Retinal pigment epithelial cell (primary cell): ENCODE results near the gene ULBP1.
A peak's percentile ranks its signal among the peaks of the same experiment; 100 is the strongest.
"Not testable (repeated sequence)": the region's sequence is repeated elsewhere in the genome, so short reads cannot be mapped to it uniquely, and the experiment has no call there.

ENCODE experiments used
- DNase-seq: peaks from one replicate; pipeline ENCODE4 v3.0.0-alpha.2; 2010; ENCODE audit warnings: low read depth
- H3K4me3 ChIP-seq: 2 replicates; pipeline ENCODE4 v1.5.1; 2011; ENCODE audit warnings: mild to moderate bottlenecking, low read length, control low read depth, moderate library complexity
- TF ChIP-seq, protein P1 (sequence below): conservative IDR thresholded peaks from 2 replicates; pipeline ENCODE4 v1.5.1; 2011; ENCODE audit warnings: low read depth, low read length, control low read depth, inconsistent platforms

ULBP1 gene

DNA sequence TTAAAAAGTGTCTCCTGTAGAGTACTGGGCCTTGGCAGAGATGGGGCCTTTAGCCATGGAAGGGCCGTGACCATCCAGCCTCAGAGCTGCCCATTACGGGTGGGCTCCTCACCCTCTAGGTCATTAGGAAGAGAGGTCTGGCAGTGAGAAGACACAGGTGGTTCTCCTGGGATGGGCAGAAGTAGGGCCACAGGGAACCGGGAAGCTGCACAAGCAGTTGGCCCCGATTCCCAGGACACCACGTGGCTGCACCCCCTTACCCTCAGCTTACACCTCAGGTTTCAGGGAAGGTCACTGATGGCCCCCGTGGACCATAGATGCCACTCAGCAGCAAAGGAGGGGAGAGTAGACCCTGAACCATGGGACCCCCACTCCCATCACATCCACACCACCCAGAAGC, 42.4 kb upstream of the ULBP1 start:
- TF ChIP-seq, protein P1, sequence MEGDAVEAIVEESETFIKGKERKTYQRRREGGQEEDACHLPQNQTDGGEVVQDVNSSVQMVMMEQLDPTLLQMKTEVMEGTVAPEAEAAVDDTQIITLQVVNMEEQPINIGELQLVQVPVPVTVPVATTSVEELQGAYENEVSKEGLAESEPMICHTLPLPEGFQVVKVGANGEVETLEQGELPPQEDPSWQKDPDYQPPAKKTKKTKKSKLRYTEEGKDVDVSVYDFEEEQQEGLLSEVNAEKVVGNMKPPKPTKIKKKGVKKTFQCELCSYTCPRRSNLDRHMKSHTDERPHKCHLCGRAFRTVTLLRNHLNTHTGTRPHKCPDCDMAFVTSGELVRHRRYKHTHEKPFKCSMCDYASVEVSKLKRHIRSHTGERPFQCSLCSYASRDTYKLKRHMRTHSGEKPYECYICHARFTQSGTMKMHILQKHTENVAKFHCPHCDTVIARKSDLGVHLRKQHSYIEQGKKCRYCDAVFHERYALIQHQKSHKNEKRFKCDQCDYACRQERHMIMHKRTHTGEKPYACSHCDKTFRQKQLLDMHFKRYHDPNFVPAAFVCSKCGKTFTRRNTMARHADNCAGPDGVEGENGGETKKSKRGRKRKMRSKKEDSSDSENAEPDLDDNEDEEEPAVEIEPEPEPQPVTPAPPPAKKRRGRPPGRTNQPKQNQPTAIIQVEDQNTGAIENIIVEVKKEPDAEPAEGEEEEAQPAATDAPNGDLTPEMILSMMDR, result no peak
- H3K4me3 ChIP-seq, result no peak overlapping the region
- DNase-seq, result no peak

GRCh38 chr6:149922091-149922490, 41.7 kb upstream of the ULBP1 start:
- not testable (repeated sequence) for DNase-seq, H3K4me3 ChIP-seq

- peak within 1 kb of the TSS; percentile 66 for H3K4me3 ChIP-seq
- TF ChIP-seq, protein P1, result no peak
- peak; percentile 86 for DNase-seq
These were observed 41.0 kb upstream of the ULBP1 start, which contains the start of gene RAET1G for GRCh38 chr6:149922642-149923326. RAET1G (minus strand) TSS chr6:149923121; CDS start chr6:149923010, 111 bp downstream.

GRCh38 chr6:149923327-149923986, 40.3 kb upstream of the ULBP1 start:
- TF ChIP-seq, protein P1, result no peak
- H3K4me3 ChIP-seq, result peak overlapping the region; percentile 66
- no peak for DNase-seq

DNA sequence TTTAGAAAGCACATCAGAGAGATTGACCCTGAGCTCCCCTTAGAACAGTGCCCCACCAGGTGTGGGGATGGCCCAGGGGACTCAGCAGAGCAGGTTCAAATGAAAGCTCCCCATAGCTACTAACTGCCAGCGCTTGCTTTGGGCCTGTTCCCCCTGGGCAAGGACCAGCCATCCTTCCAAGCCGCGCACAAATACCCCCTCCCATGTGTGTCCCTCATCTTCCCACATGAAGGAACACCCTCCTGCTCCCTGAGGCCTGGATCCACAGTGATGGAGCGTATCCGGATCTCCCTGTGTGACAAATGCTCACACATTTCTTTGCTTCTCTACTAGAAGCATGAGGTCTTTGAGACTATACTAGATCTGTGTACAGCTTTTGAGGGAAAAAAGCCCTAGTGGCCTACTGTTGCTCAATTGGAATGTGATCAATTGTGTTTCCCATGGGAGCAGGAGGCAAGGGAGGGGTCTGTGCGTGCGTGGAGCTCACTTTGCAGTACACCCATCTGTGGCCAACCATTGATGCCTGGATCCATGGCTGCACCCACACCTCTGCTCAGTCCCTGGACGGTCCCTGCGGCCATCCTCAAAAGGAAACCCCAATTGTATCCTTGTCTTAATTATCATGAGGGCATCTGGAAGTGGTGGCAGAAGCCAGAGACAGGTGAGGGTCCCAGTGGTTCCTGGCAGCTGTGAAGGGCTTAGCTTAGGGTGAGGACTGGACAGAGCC, 39.4 kb upstream of the ULBP1 start:
- DNase-seq, result no peak
- H3K4me3 ChIP-seq, result no peak overlapping the region
- TF ChIP-seq, protein P1, result no peak

GRCh38 chr6:149924933-149925252, 38.9 kb upstream of the ULBP1 start:
- TF ChIP-seq, protein P1, result no peak
- no peak overlapping the region for H3K4me3 ChIP-seq
- no peak for DNase-seq

DNA sequence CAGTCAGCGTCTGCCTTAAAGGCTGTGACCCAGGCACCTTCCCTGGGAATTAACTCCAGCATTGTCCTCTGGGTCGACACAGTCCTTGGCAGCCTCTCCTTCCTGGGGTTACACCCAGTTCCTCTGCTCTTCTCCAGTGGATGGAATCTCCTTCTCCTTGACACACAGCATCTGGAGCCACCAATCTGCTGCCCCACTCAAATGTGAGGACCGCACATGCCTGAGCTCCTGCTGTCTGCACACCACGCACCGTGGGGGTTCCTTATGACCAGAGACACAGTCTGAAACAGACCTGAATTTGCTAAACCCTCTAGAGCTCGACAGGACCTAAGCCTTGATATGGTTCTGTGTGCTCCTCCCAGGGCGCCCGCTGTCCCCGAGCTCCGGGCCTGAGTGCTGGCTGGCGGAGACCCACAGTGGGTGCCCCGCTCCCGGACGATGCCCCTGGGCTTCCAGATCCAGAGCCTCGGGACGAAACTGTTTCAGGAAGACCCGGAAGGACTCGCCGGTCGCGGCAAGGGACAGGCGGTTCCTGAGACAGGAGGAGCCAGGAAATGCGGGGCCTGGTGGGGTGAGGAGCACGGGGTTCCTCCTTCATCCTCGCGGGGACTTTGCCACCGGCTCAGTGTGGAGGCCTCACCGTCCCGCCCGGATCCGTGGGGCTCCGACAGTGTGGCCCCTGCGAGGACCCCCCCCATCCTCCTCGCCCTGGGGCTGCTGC, 38.3 kb upstream of the ULBP1 start:
- peak overlapping the region; percentile 62 for H3K4me3 ChIP-seq

More for the DNA sequence above, 38.3 kb upstream of the ULBP1 start:
- TF ChIP-seq, protein P1, result no peak
- DNase-seq, result no peak
